ENCODE measurements around the gene BAD. TPM values are rescaled to one million over a fixed set of nuclear protein-coding genes. Genes with fewer than 3 reads are reported as not detected.

The BAD gene
- total RNA-seq, 1 donor from 2014 or later, result 19.0 TPM

DNA sequence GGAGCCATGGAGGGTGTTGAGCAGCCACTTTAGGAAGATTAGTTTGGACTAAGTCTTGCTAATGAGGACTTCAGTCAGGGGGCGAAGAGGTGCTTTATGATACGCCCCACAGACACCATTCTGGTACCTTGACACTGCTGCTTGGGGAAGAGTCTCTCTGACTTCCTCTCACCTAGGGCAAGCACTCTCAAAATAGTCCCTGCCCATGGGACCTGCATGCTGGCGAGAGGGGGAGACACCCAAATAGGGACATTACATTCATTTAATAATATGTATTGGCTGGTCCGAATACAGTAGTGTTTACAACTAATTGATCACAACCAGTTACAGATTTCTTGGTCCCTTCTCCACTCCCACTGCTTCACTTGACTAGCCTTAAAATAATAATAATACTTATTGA lies 11.3 kb upstream of the BAD start:
- peaks cover 78% of the 10 kb centered on the region for H3K27me3 Mint-ChIP-seq (ENCODE audit: insufficient read depth, low read depth)
- TF ChIP-seq EZH2 (IDR thresholded peaks at IDR 0.05), result no peak
- no peak overlapping the region for H2AFZ ChIP-seq (replicated peaks)
- H3K27ac Mint-ChIP-seq, result no peak overlapping the region
- peaks cover under 1% of the 10 kb centered on the region for H3K9me3 Mint-ChIP-seq
- H3F3A ChIP-seq (ENCODE audit: low read depth), result peaks cover 17% of the 10 kb centered on the region
- no peak overlapping the region for H3K4me2 ChIP-seq
- H3K79me2 ChIP-seq (ENCODE audit: low read depth), result no peaks in the 10 kb centered on the region
- H3K4me3 Mint-ChIP-seq, result peak overlapping the region; percentile 17
- H3K27ac ChIP-seq, result no peak overlapping the region
- H3K27me3 ChIP-seq, result peaks cover 100% of the 10 kb centered on the region
- peaks cover 47% of the 10 kb centered on the region for H4K20me1 ChIP-seq (ENCODE audit: low read depth)
- H3K4me3 ChIP-seq, result no peak overlapping the region
- no peaks in the 10 kb centered on the region for H3K36me3 ChIP-seq
- DNase-seq (ENCODE audit: low spot score), result no peak
- no peak overlapping the region for H3K9ac ChIP-seq
- H3K4me1 ChIP-seq, result peaks cover 19% of the 10 kb centered on the region
- H3K9me3 ChIP-seq (ENCODE audit: low read depth), result no peaks in the 10 kb centered on the region
- peaks cover under 1% of the 10 kb centered on the region for H3K36me3 Mint-ChIP-seq
- peaks cover 16% of the 10 kb centered on the region for H3K4me1 Mint-ChIP-seq

DNA sequence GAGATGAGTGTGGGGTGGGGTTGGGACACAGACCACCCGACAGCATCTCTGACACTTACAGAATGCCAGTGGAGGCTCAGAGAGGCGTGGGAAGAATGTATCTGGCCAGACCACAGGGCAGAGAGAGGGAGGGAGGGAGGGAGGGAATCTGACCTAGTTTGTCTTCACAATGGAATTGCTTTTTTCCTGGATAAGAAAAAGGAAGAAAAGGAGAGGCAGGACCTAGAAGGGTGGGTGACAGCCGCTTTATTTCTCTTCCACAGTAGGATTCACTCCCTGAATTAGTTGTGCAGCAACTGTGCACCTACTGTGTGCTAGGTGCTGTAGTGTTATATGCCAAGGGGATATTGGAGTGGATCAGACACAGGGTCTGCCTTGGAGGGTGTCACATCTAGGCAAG lies 10.3 kb upstream of the BAD start:
- H3K9ac ChIP-seq, result no peak overlapping the region
- peaks cover 2% of the 10 kb centered on the region for H3K9me3 Mint-ChIP-seq
- H3K4me1 Mint-ChIP-seq, result peaks cover 13% of the 10 kb centered on the region
- H3K27ac Mint-ChIP-seq, result no peak overlapping the region
- peaks cover 17% of the 10 kb centered on the region for H3K4me1 ChIP-seq
- peaks cover 4% of the 10 kb centered on the region for H3K36me3 Mint-ChIP-seq
- peaks cover 50% of the 10 kb centered on the region for H4K20me1 ChIP-seq (ENCODE audit: low read depth)
- no peak overlapping the region for H2AFZ ChIP-seq (replicated peaks)
- no peaks in the 10 kb centered on the region for H3K9me3 ChIP-seq (ENCODE audit: low read depth)
- H3K79me2 ChIP-seq (ENCODE audit: low read depth), result no peaks in the 10 kb centered on the region
- H3K27me3 ChIP-seq, result peaks cover 100% of the 10 kb centered on the region
- no peaks in the 10 kb centered on the region for H3K36me3 ChIP-seq
- TF ChIP-seq EZH2 (IDR thresholded peaks at IDR 0.05), result no peak
- TF ChIP-seq EZH2phosphoT487 (IDR thresholded peaks at IDR 0.05), result no peak
- TF ChIP-seq CTCF (IDR thresholded peaks at IDR 0.05), result no peak
- H3F3A ChIP-seq (ENCODE audit: low read depth), result peaks cover 8% of the 10 kb centered on the region
- no peak overlapping the region for H3K4me3 Mint-ChIP-seq
- no peak overlapping the region for H3K4me3 ChIP-seq
- DNase-seq (ENCODE audit: low spot score), result peak; percentile 20
- H3K27ac ChIP-seq, result no peak overlapping the region
- no peak overlapping the region for H3K4me2 ChIP-seq
- peaks cover 79% of the 10 kb centered on the region for H3K27me3 Mint-ChIP-seq (ENCODE audit: insufficient read depth, low read depth)

DNA sequence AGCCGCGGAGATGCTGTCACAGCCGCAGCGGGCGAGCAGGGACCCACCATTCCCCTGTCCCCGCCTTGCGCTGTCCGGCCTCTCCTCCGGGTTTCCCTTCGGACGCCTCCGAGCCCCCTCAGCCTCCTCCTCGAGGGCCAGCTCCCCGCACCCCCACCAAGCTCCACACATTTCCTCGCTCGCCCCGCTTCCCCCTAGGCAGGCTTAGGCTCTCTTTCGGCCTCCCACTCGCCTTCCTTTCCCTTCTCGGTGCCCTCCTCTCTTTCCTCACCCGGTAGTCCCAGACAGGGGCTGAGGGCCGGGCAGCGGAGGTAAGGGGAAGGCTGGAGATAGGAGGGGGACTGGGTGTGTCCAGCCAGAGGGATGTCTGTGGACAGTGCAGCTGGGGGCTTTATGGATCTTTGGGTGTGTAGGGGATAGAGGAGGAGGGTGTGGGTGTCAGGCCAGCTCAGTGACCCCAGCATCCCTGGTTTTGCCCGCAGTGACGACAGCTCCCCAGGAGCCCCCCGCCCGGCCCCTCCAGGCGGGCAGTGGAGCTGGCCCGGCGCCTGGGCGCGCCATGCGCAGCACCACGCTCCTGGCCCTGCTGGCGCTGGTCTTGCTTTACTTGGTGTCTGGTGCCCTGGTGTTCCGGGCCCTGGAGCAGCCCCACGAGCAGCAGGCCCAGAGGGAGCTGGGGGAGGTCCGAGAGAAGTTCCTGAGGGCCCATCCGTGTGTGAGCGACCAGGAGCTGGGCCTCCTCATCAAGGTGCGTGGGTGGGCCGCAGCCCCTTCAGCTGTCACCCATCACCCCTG lies 8.2 kb upstream of the BAD start:
- Mint-ChIP-seq H3K9me3 (peaks cover 2% of the 10 kb centered on the region), H3K27ac (no peak overlapping the region), H3K36me3 (peaks cover 4% of the 10 kb centered on the region), H3K4me3 (peak overlapping the region; percentile 64), H3K4me1 (peaks cover 10% of the 10 kb centered on the region), H3K27me3 (ENCODE audit: insufficient read depth, low read depth) (peaks cover 68% of the 10 kb centered on the region)
- no peaks in the 10 kb centered on the region for H3K79me2 ChIP-seq (ENCODE audit: low read depth)
- peak overlapping the region; percentile 85 for H3K4me2 ChIP-seq
- TF ChIP-seq EZH2 (IDR thresholded peaks at IDR 0.05), result peak; percentile 86
- TF ChIP-seq CTCF (IDR thresholded peaks at IDR 0.05), result no peak
- TF ChIP-seq EZH2phosphoT487 (IDR thresholded peaks at IDR 0.05), result peak; percentile 96
- H3F3A ChIP-seq (ENCODE audit: low read depth), result no peaks in the 10 kb centered on the region
- peaks cover 9% of the 10 kb centered on the region for H3K4me1 ChIP-seq
- H3K27ac ChIP-seq, result no peak overlapping the region
- H4K20me1 ChIP-seq (ENCODE audit: low read depth), result peaks cover 33% of the 10 kb centered on the region
- no peaks in the 10 kb centered on the region for H3K36me3 ChIP-seq
- no peak overlapping the region for H3K9ac ChIP-seq
- peak overlapping the region; percentile 44 for H3K4me3 ChIP-seq
- H2AFZ ChIP-seq (replicated peaks), result no peak overlapping the region
- H3K27me3 ChIP-seq, result peaks cover 92% of the 10 kb centered on the region
- no peaks in the 10 kb centered on the region for H3K9me3 ChIP-seq (ENCODE audit: low read depth)
- DNase-seq (ENCODE audit: low spot score), result peak; percentile 42
